HepG2 (cell line): ENCODE measurements around the gene SEC14L5. TPM values are rescaled to one million over a fixed set of nuclear protein-coding genes. Genes with fewer than 3 reads are reported as not detected.

Source experiments
- ATAC-seq: fragments of 200-7000 bp; cut with Tn5 transposase; 3 replicates; pipeline ENCODE4 v1.9.1; 2020; ENCODE audit warnings: mild to moderate bottlenecking, moderate library complexity
- BruUV-seq: library from RNA; stranded (reverse); fragments of 400-500 nt; replicated peaks from 2 replicates; lab custom pipeline; 2021; lab: Mats Ljungman, UMichigan
- CTCF ChIA-PET: fragments of 300-600 bp; formaldehyde crosslinking; extraction: SDS; loops from one replicate; lab custom pipeline; 2021; ENCODE audit warnings: low total read pairs, inconsistent platforms, low intra/inter-chr PET ratio; lab: Yijun Ruan, JAX
- POLR2A ChIA-PET: fragments of 350-600 bp; sonication (Branson Sonifier 250); formaldehyde crosslinking; loops from one replicate; lab custom pipeline; 2020; ENCODE audit warnings: antibody characterized with exemption, inconsistent platforms; lab: Yijun Ruan, JAX
- DNase-seq: peaks from one replicate; pipeline ENCODE4 v3.0.0-alpha.2; 2015; ENCODE audit warnings: low spot score
- FAIRE-seq: peaks from 3 replicates; lab custom pipeline; 2011; peaks lifted over from hg19 to GRCh38; lab: Jason Lieb, UNC
- H2AFZ ChIP-seq: one replicate; pipeline ENCODE4 v1.6.1; 2011; ENCODE audit warnings: low read length, inconsistent platforms
- H3K27ac ChIP-seq: fragments of 300-600 bp; 3 replicates; pipeline ENCODE4 v1.8.0; 2011; ENCODE audit warnings: mixed run types, mild to moderate bottlenecking, mixed read lengths, low read length, inconsistent platforms; ENCODE audit not compliant: insufficient read depth; ENCODE audit errors: extremely low read length
- H3K27me3 ChIP-seq, 2 experiments: fragments of 200-600 bp in 1 of 2; 2 replicates in 1 of 2; 3 replicates in 1 of 2; pipeline versions ENCODE4 v1.6.0 to v1.8.0; 2011; ENCODE audit warnings: low read length in 2 of 2, mild to moderate bottlenecking in 2 of 2, moderate library complexity in 2 of 2, inconsistent platforms in 1 of 2; ENCODE audit not compliant: insufficient read depth in 2 of 2, control insufficient read depth in 1 of 2
- H3K36me3 ChIP-seq, 2 experiments: fragments of 200-600 bp in 1 of 2; replicated peaks in 1 of 2; 2 replicates in 1 of 2; 3 replicates in 1 of 2; pipeline versions ENCODE4 v1.5.1 to v1.8.0; 2011; ENCODE audit warnings: low read length in 2 of 2, inconsistent platforms in 1 of 2; ENCODE audit not compliant: insufficient read depth in 2 of 2, control insufficient read depth in 1 of 2
- H3K4me1 ChIP-seq: 2 replicates; pipeline ENCODE4 v1.5.1; 2012; ENCODE audit warnings: low read length, inconsistent platforms; ENCODE audit not compliant: insufficient read depth
- H3K4me2 ChIP-seq: 2 replicates; pipeline ENCODE4 v1.6.0; 2011; ENCODE audit warnings: low read depth, low read length, inconsistent platforms
- H3K4me3 ChIP-seq, 3 experiments: fragments of 200-600 bp in 1 of 3; sonication (generic), shearing (Covaris generic) in 1 of 3; replicated peaks in 1 of 3; 2 replicates each; pipeline ENCODE4 v1.5.1; 2011 to 2016; ENCODE audit warnings: low read length in 3 of 3, inconsistent platforms in 2 of 3, low read depth in 2 of 3, mild to moderate bottlenecking in 2 of 3, control low read depth in 1 of 3, mixed read lengths in 1 of 3; ENCODE audit not compliant: insufficient read depth in 1 of 3
- H3K79me2 ChIP-seq: one replicate; pipeline ENCODE4 v1.6.1; 2011; ENCODE audit warnings: low read length, inconsistent platforms; ENCODE audit not compliant: insufficient read depth
- H3K9ac ChIP-seq: 2 replicates; pipeline ENCODE4 v1.6.0; 2011; ENCODE audit warnings: mild to moderate bottlenecking, low read depth, low read length, inconsistent platforms; ENCODE audit not compliant: insufficient read depth
- H3K9me3 ChIP-seq: 2 replicates; pipeline ENCODE4 v1.5.1; 2012; ENCODE audit warnings: mild to moderate bottlenecking, low read length
- H4K20me1 ChIP-seq: 2 replicates; pipeline ENCODE4 v1.6.0; 2011; ENCODE audit warnings: inconsistent platforms, mild to moderate bottlenecking, low read length, moderate library complexity; ENCODE audit not compliant: insufficient read depth
- ADNP ChIP-seq: sonication (generic); formaldehyde crosslinking; IDR thresholded peaks from 2 replicates; pipeline ENCODE4 v1.4.0; 2020; ENCODE audit warnings: missing genetic modification reagents
- ERF ChIP-seq: IDR thresholded peaks from 2 replicates; pipeline ENCODE4 v1.6.1; 2018; ENCODE audit warnings: missing biosample characterization, missing genetic modification reagents
- KDM3A ChIP-seq: IDR thresholded peaks from 2 replicates; pipeline ENCODE4 v1.6.1; 2018; ENCODE audit warnings: low read depth, missing compliant biosample characterization
- LCORL ChIP-seq, 2 experiments: fragments of 450-650 bp in 1 of 2; sonication (generic) in 1 of 2; formaldehyde crosslinking in 1 of 2; IDR thresholded peaks; 2 replicates each; pipeline versions ENCODE4 v1.5.0 to v1.6.1; 2017 to 2020; ENCODE audit warnings: antibody characterized with exemption in 1 of 2, missing genetic modification reagents in 1 of 2
- SOX5 ChIP-seq: IDR thresholded peaks from 2 replicates; pipeline ENCODE4 v1.6.1; 2016; ENCODE audit warnings: borderline replicate concordance
- TCF12 ChIP-seq, 2 experiments: fragments of 450-650 bp in 1 of 2; sonication (generic) in 1 of 2; formaldehyde crosslinking in 1 of 2; IDR thresholded peaks; 2 replicates each; pipeline versions ENCODE4 v1.6.1 to v1.8.0; 2017 to 2022; ENCODE audit warnings: antibody characterized with exemption in 1 of 2, mild to moderate bottlenecking in 1 of 2, missing genetic modification reagents in 1 of 2, moderate library complexity in 1 of 2
- WGBS: methylation state at CpG from one replicate; pipeline ENCODE4 v1.1.6; 2017; ENCODE audit warnings: low lambda C conversion rate; 5-methylcytosine and 5-hydroxymethylcytosine counted together
- in situ Hi-C: cut with HindIII; loops from 2 replicates; pipeline ENCODE4 v1.10.0; 2017; ENCODE audit warnings: low pct_unique_long_range_greater_than_20kb; ENCODE audit not compliant: extremely low pct_ligation_motif_present
- intact Hi-C: fragments of 100-400 bp; cut with micrococcal nuclease; formaldehyde crosslinking; loops from one replicate; pipeline ENCODE4 v1.10.0; 2022; ENCODE audit not compliant: unreplicated experiment
- polyA plus RNA-seq, 8 experiments: library from polyadenylated mRNA; depleted of rRNA in 3 of 8; stranded (reverse) in 7 of 8; unstranded in 1 of 8; fragments of >200 nt; fragmentation: Illumina TruSeq in 4 of 8; extraction: Trizol in 4 of 8; gene quantifications; 2 replicates each; pipeline versions ENCODE4 v1.2.1 to v1.2.3, GENCODE V29; 2011 to 2016; ENCODE audit warnings: low read depth in 4 of 8, missing spikeins in 1 of 8, mixed read lengths in 1 of 8; ENCODE audit not compliant: insufficient read depth in 1 of 8
- total RNA-seq, 5 experiments: library from RNA; depleted of rRNA; stranded (reverse); fragments of >200 nt; fragmentation: Illumina TruSeq; extraction: Trizol; gene quantifications; 2 replicates each; pipeline ENCODE4 v1.2.3, GENCODE V29; 2016; ENCODE audit warnings: low read depth in 1 of 5
- TF ChIP-seq, protein P1 (sequence below): sonication (generic); formaldehyde crosslinking; IDR thresholded peaks from 2 replicates; pipeline ENCODE4 v1.4.0; 2020; ENCODE audit warnings: missing genetic modification reagents, borderline replicate concordance
- TF ChIP-seq, protein P2 (sequence below): sonication (generic); formaldehyde crosslinking; conservative IDR thresholded peaks from 2 replicates; pipeline ENCODE4 v1.4.0; 2020; ENCODE audit warnings: missing genetic modification reagents
- TF ChIP-seq, protein P3 (sequence below): sonication (generic); formaldehyde crosslinking; IDR thresholded peaks from 2 replicates; pipeline ENCODE4 v1.9.0; 2021; ENCODE audit warnings: missing genetic modification reagents, mild to moderate bottlenecking, borderline replicate concordance
- TF ChIP-seq, protein P4 (sequence below): sonication (generic); formaldehyde crosslinking; IDR thresholded peaks from 2 replicates; pipeline ENCODE4 v1.5.0; 2020; ENCODE audit warnings: missing genetic modification reagents
- TF ChIP-seq, protein P5 (sequence below): sonication (generic); formaldehyde crosslinking; IDR thresholded peaks from 2 replicates; pipeline ENCODE4 v1.4.0; 2020; ENCODE audit warnings: low read depth, missing genetic modification reagents

The SEC14L5 gene
- total and polyA plus RNA-seq, 2 of the 13 experiments (the other 11 are each of a cell fraction or from before 2014, with no cell fraction given) = 0.40 to 0.42 TPM

DNA sequence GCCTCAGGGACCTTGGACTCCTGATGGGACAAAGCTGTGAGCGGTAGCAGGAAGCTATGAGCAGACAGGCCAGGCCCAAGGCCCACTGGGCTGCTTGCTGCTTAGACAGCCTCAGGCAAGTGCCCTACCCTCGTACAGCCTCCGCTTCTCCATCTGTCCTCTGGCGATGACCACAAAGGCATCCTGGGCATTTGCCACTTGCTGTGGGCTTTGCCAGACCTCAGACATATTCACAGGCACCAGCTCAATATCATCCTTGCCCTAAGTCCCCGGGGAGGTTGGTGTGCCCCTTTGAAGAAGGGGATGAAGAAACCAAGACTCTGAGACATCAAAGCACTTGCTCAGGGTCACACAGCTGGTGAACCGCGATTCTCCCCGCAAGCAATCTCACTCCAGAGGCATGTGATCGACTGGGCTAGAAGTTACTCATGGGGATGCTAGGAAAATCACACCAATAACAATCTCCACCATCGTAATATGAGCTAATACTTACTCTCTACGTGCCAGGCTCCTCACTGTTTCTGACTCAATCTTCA lies 42.8 kb upstream of the SEC14L5 start (continued):
- TF ChIP-seq, protein P1, sequence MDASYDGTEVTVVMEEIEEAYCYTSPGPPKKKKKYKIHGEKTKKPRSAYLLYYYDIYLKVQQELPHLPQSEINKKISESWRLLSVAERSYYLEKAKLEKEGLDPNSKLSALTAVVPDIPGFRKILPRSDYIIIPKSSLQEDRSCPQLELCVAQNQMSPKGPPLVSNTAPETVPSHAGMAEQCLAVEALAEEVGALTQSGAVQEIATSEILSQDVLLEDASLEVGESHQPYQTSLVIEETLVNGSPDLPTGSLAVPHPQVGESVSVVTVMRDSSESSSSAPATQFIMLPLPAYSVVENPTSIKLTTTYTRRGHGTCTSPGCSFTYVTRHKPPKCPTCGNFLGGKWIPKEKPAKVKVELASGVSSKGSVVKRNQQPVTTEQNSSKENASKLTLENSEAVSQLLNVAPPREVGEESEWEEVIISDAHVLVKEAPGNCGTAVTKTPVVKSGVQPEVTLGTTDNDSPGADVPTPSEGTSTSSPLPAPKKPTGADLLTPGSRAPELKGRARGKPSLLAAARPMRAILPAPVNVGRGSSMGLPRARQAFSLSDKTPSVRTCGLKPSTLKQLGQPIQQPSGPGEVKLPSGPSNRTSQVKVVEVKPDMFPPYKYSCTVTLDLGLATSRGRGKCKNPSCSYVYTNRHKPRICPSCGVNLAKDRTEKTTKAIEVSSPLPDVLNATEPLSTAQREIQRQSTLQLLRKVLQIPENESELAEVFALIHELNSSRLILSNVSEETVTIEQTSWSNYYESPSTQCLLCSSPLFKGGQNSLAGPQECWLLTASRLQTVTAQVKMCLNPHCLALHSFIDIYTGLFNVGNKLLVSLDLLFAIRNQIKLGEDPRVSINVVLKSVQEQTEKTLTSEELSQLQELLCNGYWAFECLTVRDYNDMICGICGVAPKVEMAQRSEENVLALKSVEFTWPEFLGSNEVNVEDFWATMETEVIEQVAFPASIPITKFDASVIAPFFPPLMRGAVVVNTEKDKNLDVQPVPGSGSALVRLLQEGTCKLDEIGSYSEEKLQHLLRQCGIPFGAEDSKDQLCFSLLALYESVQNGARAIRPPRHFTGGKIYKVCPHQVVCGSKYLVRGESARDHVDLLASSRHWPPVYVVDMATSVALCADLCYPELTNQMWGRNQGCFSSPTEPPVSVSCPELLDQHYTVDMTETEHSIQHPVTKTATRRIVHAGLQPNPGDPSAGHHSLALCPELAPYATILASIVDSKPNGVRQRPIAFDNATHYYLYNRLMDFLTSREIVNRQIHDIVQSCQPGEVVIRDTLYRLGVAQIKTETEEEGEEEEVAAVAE = no peak
- TF ChIP-seq LCORL (IDR thresholded peaks at IDR 0.05) (no peak), LCORL (CRISPR knock-in tag; IDR thresholded peaks at IDR 0.05) (0 out of 2 replicates have a peak, but pooled peaks have one; percentile 25)
- TF ChIP-seq, protein P2, sequence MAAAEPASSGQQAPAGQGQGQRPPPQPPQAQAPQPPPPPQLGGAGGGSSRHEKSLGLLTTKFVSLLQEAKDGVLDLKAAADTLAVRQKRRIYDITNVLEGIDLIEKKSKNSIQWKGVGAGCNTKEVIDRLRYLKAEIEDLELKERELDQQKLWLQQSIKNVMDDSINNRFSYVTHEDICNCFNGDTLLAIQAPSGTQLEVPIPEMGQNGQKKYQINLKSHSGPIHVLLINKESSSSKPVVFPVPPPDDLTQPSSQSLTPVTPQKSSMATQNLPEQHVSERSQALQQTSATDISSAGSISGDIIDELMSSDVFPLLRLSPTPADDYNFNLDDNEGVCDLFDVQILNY (CRISPR knock-in tag) = no peak

DNA sequence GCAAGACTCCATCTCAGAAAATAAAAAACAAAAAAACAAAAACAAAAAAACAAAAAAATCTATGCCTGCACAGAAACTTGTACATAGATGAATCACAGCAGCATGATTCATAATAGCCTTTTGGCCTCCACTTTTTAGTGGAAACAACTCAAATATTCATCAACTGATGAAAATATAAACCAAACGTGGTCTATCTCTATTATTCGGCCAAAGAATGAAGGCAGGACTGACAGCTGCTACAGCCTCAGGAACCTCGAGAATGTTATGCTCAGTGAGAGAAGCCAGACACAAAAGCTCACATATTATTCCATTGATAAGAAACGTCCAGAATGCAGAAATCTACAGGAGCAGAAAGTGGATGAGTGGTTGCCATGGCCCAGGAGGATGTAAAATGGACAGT lies 41.0 kb upstream of the SEC14L5 start:
- Histone ChIP-seq H2AFZ (no peak overlapping the region), H4K20me1 (no peaks in the 10 kb centered on the region), H3K27ac (no peak overlapping the region), H3K9me3 (no peaks in the 10 kb centered on the region), H3K9ac (no peak overlapping the region), H3K4me3 (no peak overlapping the region), H3K36me3 (no peaks in the 10 kb centered on the region), H3K27me3 (no peaks in the 10 kb centered on the region), H3K4me2 (no peak overlapping the region), H3K4me1 (peaks cover 32% of the 10 kb centered on the region), H3K79me2 (no peaks in the 10 kb centered on the region)
- CTCF ChIA-PET = no interaction called here
- DNase-seq = no peak
- in situ Hi-C loops (no loop called here), intact Hi-C loops (no loop called here)
- no TSS peak for BruUV-seq
- no peak for FAIRE-seq
- 68% methylated on average over 4 of the region's 4 CpGs for WGBS
- ATAC-seq = no peak
- POLR2A ChIA-PET = no interaction called here
- TF ChIP-seq, protein P3, sequence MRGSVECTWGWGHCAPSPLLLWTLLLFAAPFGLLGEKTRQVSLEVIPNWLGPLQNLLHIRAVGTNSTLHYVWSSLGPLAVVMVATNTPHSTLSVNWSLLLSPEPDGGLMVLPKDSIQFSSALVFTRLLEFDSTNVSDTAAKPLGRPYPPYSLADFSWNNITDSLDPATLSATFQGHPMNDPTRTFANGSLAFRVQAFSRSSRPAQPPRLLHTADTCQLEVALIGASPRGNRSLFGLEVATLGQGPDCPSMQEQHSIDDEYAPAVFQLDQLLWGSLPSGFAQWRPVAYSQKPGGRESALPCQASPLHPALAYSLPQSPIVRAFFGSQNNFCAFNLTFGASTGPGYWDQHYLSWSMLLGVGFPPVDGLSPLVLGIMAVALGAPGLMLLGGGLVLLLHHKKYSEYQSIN (CRISPR knock-in tag) = no peak
- TF ChIP-seq, protein P4, sequence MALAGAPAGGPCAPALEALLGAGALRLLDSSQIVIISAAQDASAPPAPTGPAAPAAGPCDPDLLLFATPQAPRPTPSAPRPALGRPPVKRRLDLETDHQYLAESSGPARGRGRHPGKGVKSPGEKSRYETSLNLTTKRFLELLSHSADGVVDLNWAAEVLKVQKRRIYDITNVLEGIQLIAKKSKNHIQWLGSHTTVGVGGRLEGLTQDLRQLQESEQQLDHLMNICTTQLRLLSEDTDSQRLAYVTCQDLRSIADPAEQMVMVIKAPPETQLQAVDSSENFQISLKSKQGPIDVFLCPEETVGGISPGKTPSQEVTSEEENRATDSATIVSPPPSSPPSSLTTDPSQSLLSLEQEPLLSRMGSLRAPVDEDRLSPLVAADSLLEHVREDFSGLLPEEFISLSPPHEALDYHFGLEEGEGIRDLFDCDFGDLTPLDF (CRISPR knock-in tag) = no peak
- TF ChIP-seq SOX5 (CRISPR knock-in tag) (no peak), KDM3A (no peak), TCF12 (IDR thresholded peaks at IDR 0.05) (no peak), TCF12 (CRISPR knock-in tag; IDR thresholded peaks at IDR 0.05) (no peak), ADNP (no peak), ERF (CRISPR knock-in tag) (no peak)
- TF ChIP-seq, protein P5, sequence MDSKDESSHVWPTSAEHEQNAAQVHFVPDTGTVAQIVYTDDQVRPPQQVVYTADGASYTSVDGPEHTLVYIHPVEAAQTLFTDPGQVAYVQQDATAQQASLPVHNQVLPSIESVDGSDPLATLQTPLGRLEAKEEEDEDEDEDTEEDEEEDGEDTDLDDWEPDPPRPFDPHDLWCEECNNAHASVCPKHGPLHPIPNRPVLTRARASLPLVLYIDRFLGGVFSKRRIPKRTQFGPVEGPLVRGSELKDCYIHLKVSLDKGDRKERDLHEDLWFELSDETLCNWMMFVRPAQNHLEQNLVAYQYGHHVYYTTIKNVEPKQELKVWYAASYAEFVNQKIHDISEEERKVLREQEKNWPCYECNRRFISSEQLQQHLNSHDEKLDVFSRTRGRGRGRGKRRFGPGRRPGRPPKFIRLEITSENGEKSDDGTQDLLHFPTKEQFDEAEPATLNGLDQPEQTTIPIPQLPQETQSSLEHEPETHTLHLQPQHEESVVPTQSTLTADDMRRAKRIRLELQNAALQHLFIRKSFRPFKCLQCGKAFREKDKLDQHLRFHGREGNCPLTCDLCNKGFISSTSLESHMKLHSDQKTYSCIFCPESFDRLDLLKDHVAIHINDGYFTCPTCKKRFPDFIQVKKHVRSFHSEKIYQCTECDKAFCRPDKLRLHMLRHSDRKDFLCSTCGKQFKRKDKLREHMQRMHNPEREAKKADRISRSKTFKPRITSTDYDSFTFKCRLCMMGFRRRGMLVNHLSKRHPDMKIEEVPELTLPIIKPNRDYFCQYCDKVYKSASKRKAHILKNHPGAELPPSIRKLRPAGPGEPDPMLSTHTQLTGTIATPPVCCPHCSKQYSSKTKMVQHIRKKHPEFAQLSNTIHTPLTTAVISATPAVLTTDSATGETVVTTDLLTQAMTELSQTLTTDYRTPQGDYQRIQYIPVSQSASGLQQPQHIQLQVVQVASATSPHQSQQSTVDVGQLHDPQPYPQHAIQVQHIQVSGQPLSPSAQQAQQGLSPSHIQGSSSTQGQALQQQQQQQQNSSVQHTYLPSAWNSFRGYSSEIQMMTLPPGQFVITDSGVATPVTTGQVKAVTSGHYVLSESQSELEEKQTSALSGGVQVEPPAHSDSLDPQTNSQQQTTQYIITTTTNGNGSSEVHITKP (CRISPR knock-in tag) = no peak
